SK-N-SH (cell line): ENCODE data around the gene ROR2.

Experiments
- EP300 ChIP-seq, 2 experiments: IDR thresholded peaks; 2 replicates each; pipeline versions ENCODE4 v1.4.0 to v1.6.1; 2012; ENCODE audit warnings: borderline replicate concordance in 1 of 2, low read depth in 1 of 2, low read length in 1 of 2
- FOXM1 ChIP-seq: IDR thresholded peaks from 2 replicates; pipeline ENCODE4 v1.4.0; 2012; ENCODE audit warnings: low read depth, mild to moderate bottlenecking
- GABPA ChIP-seq: IDR thresholded peaks from 2 replicates; pipeline ENCODE4 v1.4.0; 2012; ENCODE audit warnings: low read depth, mild to moderate bottlenecking
- POLR2AphosphoS5 ChIP-seq: IDR thresholded peaks from 2 replicates; pipeline ENCODE4 v1.6.1; 2012; ENCODE audit warnings: low read depth, low read length
- RCOR1 ChIP-seq: fragments of 150-350 bp; IDR thresholded peaks from 2 replicates; pipeline ENCODE4 v1.6.1; 2017; ENCODE audit warnings: antibody characterized with exemption, low read length
- SIN3A ChIP-seq: IDR thresholded peaks from 2 replicates; pipeline ENCODE4 v1.6.1; 2012; ENCODE audit warnings: low read depth, mild to moderate bottlenecking, low read length, moderate library complexity, borderline replicate concordance
- SMC3 ChIP-seq: IDR thresholded peaks from 2 replicates; pipeline ENCODE4 v1.6.1; 2012; ENCODE audit warnings: low read depth, low read length, improper control_type of control experiment
- TAF1 ChIP-seq: IDR thresholded peaks from 2 replicates; pipeline ENCODE4 v1.6.1; 2012; ENCODE audit warnings: low read depth, mild to moderate bottlenecking, low read length, moderate library complexity, borderline replicate concordance
- TF ChIP-seq, protein P1 (sequence below): fragments of 200-600 bp; sonication (generic); IDR thresholded peaks from 2 replicates; pipeline ENCODE4 v1.6.1; 2017; ENCODE audit warnings: antibody characterized with exemption, mild to moderate bottlenecking, moderate library complexity
- TF ChIP-seq, protein P2 (sequence below): IDR thresholded peaks from 2 replicates; pipeline ENCODE4 v1.4.0; 2012; ENCODE audit warnings: low read depth
- TF ChIP-seq, protein P3 (sequence below): fragments of 150-350 bp; IDR thresholded peaks from 2 replicates; pipeline ENCODE4 v1.6.1; 2017; ENCODE audit warnings: antibody characterized with exemption, low read length, low read depth, borderline replicate concordance
- TF ChIP-seq, protein P4 (sequence below): IDR thresholded peaks from 2 replicates; pipeline ENCODE4 v1.6.1; 2012; ENCODE audit warnings: mild to moderate bottlenecking, low read depth, low read length, moderate library complexity

DNA sequence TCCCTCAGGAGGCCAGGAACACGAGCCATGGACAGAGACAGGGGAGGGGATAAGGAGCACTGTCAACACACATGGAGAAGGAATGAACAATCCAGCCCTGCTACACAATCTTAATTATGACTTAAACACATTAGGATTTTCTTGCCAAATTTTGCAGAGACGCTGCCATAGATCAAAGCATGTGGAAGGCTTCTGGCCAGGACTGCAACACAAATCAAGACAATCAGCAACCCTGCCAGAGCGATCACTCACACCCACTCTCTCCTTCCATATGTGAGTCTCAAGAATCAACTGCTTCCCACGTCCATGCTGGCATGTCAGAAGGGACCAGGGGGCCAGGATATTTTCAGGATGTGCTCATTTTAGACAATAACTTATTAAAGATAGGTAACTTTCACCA lies 85.6 kb downstream of the ROR2 start:
- no peak for TF ChIP-seq SMC3
- TF ChIP-seq, protein P1, sequence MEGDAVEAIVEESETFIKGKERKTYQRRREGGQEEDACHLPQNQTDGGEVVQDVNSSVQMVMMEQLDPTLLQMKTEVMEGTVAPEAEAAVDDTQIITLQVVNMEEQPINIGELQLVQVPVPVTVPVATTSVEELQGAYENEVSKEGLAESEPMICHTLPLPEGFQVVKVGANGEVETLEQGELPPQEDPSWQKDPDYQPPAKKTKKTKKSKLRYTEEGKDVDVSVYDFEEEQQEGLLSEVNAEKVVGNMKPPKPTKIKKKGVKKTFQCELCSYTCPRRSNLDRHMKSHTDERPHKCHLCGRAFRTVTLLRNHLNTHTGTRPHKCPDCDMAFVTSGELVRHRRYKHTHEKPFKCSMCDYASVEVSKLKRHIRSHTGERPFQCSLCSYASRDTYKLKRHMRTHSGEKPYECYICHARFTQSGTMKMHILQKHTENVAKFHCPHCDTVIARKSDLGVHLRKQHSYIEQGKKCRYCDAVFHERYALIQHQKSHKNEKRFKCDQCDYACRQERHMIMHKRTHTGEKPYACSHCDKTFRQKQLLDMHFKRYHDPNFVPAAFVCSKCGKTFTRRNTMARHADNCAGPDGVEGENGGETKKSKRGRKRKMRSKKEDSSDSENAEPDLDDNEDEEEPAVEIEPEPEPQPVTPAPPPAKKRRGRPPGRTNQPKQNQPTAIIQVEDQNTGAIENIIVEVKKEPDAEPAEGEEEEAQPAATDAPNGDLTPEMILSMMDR = no peak
- TF ChIP-seq, protein P2, sequence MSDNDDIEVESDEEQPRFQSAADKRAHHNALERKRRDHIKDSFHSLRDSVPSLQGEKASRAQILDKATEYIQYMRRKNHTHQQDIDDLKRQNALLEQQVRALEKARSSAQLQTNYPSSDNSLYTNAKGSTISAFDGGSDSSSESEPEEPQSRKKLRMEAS = no peak
- TF ChIP-seq POLR2AphosphoS5 = no peak
- no peak for TF ChIP-seq SIN3A
- no peak for TF ChIP-seq FOXM1
- no peak for TF ChIP-seq TAF1
- TF ChIP-seq GABPA = no peak
- TF ChIP-seq, protein P3, sequence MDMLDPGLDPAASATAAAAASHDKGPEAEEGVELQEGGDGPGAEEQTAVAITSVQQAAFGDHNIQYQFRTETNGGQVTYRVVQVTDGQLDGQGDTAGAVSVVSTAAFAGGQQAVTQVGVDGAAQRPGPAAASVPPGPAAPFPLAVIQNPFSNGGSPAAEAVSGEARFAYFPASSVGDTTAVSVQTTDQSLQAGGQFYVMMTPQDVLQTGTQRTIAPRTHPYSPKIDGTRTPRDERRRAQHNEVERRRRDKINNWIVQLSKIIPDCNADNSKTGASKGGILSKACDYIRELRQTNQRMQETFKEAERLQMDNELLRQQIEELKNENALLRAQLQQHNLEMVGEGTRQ = no peak
- no peak for TF ChIP-seq RCOR1
- TF ChIP-seq, protein P4, sequence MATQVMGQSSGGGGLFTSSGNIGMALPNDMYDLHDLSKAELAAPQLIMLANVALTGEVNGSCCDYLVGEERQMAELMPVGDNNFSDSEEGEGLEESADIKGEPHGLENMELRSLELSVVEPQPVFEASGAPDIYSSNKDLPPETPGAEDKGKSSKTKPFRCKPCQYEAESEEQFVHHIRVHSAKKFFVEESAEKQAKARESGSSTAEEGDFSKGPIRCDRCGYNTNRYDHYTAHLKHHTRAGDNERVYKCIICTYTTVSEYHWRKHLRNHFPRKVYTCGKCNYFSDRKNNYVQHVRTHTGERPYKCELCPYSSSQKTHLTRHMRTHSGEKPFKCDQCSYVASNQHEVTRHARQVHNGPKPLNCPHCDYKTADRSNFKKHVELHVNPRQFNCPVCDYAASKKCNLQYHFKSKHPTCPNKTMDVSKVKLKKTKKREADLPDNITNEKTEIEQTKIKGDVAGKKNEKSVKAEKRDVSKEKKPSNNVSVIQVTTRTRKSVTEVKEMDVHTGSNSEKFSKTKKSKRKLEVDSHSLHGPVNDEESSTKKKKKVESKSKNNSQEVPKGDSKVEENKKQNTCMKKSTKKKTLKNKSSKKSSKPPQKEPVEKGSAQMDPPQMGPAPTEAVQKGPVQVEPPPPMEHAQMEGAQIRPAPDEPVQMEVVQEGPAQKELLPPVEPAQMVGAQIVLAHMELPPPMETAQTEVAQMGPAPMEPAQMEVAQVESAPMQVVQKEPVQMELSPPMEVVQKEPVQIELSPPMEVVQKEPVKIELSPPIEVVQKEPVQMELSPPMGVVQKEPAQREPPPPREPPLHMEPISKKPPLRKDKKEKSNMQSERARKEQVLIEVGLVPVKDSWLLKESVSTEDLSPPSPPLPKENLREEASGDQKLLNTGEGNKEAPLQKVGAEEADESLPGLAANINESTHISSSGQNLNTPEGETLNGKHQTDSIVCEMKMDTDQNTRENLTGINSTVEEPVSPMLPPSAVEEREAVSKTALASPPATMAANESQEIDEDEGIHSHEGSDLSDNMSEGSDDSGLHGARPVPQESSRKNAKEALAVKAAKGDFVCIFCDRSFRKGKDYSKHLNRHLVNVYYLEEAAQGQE = no peak
- TF ChIP-seq EP300 (IDR thresholded peaks at IDR 0.05; ENCODE audit: borderline replicate concordance in 1 of 2, low read depth in 1 of 2, low read length in 1 of 2) = no peak
